ENCODE measurements around the gene PRAMEF9.
A peak's percentile ranks its signal among the peaks of the same experiment; 100 is the strongest.
"Not testable (repeated sequence)": the region's sequence is repeated elsewhere in the genome, so short reads cannot be mapped to it uniquely, and the experiment has no call there.

Gene PRAMEF9

GRCh38 chr1:13171548-13171947, at the start of gene PRAMEF9:
TSS of gene PRAMEF9 (plus strand) at chr1:13171848. CDS start at chr1:13175281, 3,433 bp downstream.
- not testable (repeated sequence) for DNase-seq

- DNase-seq, result not testable (repeated sequence)
These were observed 15.7 kb upstream of the PRAMEF9 start, which contains the start of gene PRAMEF26 for GRCh38 chr1:13155909-13156308. TSS of gene PRAMEF26 (minus strand) at chr1:13156009. CDS start at chr1:13153095, 2,914 bp downstream.

GRCh38 chr1:13165531-13165930, 6.1 kb upstream of the PRAMEF9 start, which contains the start of gene HNRNPCL4:
TSS of gene HNRNPCL4 (minus strand) at chr1:13165631. CDS start at chr1:13165467, 164 bp downstream.
- not testable (repeated sequence) for DNase-seq

- DNase-seq, result not testable (repeated sequence)
These were observed 29.7 kb downstream of the PRAMEF9 start, which contains the start of gene PRAMEF13 for GRCh38 chr1:13201309-13201708. TSS of gene PRAMEF13 (minus strand) at chr1:13201409. CDS start at chr1:13199589, 1,820 bp downstream.

GRCh38 chr1:13208712-13209111, 37.1 kb downstream of the PRAMEF9 start:
- not testable (repeated sequence) for DNase-seq

- DNase-seq, result not testable (repeated sequence)
These were observed 45.0 kb downstream of the PRAMEF9 start for GRCh38 chr1:13216619-13217018.

- not testable (repeated sequence) for DNase-seq
These were observed 47.6 kb downstream of the PRAMEF9 start for GRCh38 chr1:13219203-13219602.

- DNase-seq, result not testable (repeated sequence)
These were observed 51.1 kb downstream of the PRAMEF9 start for GRCh38 chr1:13222788-13223187.

GRCh38 chr1:13224480-13225060, 52.9 kb downstream of the PRAMEF9 start:
- DNase-seq, result no peak

- DNase-seq, result not testable (repeated sequence)
These were observed 54.1 kb downstream of the PRAMEF9 start, which contains the start of gene PRAMEF18 for GRCh38 chr1:13225675-13226204. TSS of gene PRAMEF18 (minus strand) at chr1:13226154. CDS start at chr1:13226106, 48 bp downstream.

GRCh38 chr1:13227271-13228055, 55.8 kb downstream of the PRAMEF9 start:
- DNase-seq, result not testable (repeated sequence)

GRCh38 chr1:13228343-13228781, 56.7 kb downstream of the PRAMEF9 start:
- DNase-seq, result peak; percentile 31

Data from activated naive CD4-positive, alpha-beta T cell treated with anti-CD3 and anti-CD28 coated beads, Interleukin-2, amount 50 U/mL, for 16 hours (primary cell).